Dedifferentiated amniotic fluid mesenchymal stem cell (primary cell): ENCODE results near the gene CDK5RAP2.

ENCODE experiments used
- DNase-seq: peaks from one replicate; pipeline ENCODE4 v3.0.0-alpha.2; 2016; ENCODE audit errors: extremely low spot score

Gene CDK5RAP2

DNA sequence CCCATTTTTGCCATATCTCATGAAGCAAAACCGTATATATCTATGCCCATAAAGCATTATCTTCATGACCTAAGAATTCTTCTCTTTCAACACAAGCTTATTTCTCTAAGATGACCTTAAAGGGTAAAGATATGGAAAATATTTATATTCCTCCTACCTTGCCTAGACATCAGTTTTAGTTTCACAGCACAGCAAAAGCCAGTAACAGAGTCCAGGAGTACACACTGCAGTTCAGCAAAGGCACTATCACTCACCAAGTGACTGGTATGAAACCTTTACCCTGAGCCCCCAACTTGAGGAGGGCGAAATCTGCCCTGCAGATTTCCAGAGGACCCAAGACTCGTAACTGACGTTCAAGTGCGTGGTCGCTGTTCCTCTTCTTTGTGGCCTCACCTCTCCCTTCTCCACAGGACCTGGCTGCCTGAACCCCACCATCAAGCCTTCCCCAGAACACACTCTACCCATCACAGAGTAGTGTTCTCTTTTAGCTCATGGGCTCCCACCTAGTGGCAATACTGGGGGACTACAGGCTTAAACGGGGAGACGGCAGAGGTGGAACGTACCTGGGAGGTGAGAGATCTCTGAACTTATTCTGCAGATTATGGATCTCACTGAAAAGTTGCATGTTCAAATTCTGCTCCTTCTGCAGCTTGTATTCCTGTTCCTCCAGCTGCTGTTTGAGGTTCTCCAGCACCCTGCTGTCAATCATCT lies 141.0 kb downstream of the CDK5RAP2 start:
- no peak for DNase-seq

- DNase-seq, result no peak
Measured at GRCh38 chr9:120438111-120438510, 141.9 kb downstream of the CDK5RAP2 start.

DNA sequence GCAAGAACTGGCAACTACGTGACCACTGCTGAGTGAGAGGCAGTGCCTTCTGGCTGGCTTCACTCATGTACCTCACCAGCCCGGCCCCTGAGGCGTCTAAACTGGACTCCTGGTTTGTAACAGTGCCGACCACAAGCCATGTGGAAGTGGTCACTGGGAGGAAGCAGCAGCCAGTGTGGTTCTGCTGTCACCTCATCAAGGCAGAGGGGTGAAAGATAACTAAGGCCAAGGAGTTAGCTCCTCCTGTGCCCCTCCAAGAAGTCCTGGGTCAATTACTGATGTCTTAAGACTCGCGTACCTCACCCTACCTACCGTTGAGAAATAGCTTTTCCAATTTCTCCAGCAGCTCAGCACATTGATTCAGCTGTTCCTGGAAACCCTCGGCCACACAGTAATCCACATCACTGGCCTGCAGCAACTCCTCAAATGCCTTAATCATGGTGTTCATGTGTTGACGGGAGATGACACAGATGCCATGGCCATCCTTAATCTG lies 142.9 kb downstream of the CDK5RAP2 start:
- no peak for DNase-seq

GRCh38 chr9:120436446-120436845 lies 143.5 kb downstream of the CDK5RAP2 start:
- DNase-seq, result no peak

DNA sequence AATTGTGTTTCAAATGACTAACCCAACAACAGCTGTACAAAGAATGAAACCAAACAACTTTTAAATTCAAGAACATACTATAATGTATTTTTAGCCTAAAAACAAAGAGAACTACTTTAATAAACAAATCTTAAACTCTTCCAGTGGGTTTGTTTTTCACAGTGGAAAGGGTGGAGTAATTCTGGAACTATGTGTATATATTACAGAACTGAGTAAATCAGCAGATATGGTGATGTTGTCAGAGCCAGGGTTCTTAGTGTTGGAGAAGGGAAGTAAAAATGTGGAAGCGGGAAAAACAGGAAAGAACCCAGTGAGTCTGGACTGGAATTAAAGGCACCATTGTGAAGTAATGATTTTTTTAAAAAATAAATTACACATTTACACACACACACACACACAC lies 144.9 kb downstream of the CDK5RAP2 start:
- peak; percentile 60 for DNase-seq

GRCh38 chr9:120434532-120434931 lies 145.4 kb downstream of the CDK5RAP2 start:
- peak; percentile 87 for DNase-seq

- no peak for DNase-seq
Measured at GRCh38 chr9:120433701-120434100, 146.3 kb downstream of the CDK5RAP2 start.

- no peak for DNase-seq
Measured at GRCh38 chr9:120432600-120432999, 147.4 kb downstream of the CDK5RAP2 start.

GRCh38 chr9:120431268-120431667 lies 148.7 kb downstream of the CDK5RAP2 start:
- DNase-seq, result no peak

GRCh38 chr9:120424248-120424647 lies 155.7 kb downstream of the CDK5RAP2 start:
- DNase-seq, result no peak

GRCh38 chr9:120423812-120424211 lies 156.2 kb downstream of the CDK5RAP2 start:
- no peak for DNase-seq

GRCh38 chr9:120421977-120422376 lies 158.0 kb downstream of the CDK5RAP2 start:
- no peak for DNase-seq

GRCh38 chr9:120418315-120418714 lies 161.7 kb downstream of the CDK5RAP2 start:
- DNase-seq, result no peak

GRCh38 chr9:120416781-120417427 lies 163.1 kb downstream of the CDK5RAP2 start:
- no peak for DNase-seq

DNA sequence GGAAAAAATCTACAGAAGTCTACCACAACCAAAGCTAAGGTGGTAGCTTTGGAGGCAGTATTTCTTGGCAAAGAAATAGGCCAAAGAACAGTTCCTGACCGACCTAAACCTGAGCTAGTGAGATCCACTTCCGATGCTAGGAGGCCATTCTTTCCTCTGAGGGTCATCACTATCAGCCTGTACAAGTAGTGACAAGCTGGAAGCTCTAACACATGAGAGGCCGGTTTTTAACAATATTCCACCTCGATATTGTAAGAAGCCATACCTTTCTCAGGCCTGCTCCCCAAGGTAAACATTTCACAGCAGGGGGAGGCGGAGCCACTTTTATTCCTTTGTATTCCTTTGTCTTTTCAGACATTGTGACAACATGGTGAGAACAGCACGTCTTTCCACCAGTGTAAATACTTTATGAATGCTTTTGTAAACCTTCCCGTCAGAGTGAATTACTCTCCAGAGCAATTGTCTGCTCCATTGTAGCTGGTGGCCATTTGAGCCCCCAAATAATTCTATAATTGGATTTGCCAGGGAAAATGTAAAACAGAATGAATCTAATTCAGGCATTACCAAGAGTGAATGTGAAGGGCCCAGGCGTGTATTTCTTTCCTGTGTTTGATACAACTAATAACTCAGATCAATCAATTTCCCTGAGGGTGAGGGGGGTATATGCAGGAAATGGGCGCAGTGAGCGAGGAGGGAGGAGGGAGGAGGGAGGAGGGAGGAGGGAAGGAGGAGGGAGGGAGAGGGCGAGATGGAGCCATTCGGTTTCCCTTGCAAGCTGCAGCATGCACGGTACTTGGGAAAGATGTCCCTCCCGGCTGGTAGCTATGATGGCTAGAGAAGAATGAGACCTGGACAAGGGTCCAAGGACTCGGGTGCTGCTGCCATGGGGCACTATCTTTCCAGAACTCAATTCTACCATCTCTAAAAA lies 166.6 kb downstream of the CDK5RAP2 start:
- DNase-seq, result no peak

GRCh38 chr9:120412425-120412951 lies 167.5 kb downstream of the CDK5RAP2 start:
- peak; percentile 84 for DNase-seq

DNA sequence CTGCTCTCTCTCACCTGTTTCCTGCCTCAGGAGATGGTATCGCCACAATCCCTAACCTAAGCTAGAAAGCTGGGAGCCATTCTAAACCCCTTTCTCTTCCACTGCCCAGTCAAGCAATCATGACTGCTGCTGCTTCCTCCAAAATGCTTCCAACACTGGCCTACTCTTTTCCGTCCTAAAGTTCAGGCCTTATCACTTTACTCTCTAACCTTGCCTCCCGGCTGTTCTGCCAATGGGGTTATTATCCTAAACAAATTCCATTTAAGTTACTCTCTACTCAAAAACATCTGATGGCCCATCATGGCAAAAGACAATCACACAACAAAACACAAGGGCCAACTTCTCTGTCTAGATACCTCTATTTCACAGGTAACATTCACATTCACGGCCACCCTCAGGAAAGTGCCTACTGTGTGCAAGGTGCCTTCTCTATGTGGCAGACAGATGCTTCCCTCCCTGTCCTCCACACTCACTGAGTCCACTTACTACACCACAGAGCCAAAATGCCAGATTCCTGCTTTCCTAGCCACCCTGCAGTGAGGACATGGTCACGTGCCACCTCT lies 168.0 kb downstream of the CDK5RAP2 start:
- no peak for DNase-seq

DNA sequence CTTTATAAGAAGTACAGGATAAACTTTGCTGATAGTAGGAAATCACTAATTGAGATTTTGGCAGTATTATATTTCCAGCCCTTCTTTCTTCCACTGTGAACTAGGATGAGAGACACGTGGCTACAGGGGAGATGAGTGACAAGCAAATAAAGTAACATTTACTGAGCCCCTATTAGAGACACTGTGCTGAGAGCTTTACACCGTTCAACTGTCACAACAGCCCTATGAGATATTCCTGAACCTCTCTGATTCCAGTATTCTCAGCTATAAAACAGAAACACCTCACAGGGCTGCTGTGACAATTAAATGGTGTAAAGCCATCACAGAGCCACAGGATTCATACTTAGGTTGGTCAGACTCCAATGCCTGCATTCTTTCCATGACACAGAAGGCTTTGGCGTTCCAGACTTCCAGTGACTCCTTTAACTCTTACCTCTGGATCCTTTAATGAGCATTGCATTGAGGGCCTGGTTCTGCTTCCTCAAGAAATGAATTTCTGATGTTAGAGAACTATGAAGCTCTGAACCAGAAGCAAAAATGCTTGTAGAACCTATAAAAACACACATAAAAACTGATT lies 169.0 kb downstream of the CDK5RAP2 start:
- DNase-seq, result no peak

DNA sequence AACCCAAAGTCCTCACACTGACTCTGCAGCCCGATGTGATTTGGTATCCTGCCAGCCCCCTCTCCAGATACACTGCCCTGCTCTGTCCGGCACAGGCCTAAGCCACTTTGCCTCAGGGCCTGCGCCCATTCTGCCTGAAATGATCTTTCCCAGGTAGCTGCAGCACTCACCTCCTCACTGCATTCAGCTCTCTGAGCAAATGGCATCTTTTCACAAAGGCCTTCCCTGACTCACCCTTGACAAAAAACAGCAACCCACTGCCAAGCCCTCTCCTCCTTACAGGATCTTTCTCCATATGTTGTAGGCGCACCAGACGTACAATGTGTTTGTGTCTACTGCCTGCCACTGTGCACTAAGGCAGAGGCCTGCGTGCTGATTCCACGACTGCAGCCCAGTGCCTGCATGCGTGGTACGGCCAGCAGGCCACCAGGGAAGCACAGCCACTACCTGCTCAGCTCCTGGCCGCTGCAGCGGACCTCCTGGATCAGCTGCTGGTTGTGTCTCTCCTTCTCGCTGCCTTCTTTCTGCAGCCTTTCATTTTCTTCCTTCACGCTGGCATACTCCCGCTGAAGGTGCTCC lies 171.2 kb downstream of the CDK5RAP2 start:
- DNase-seq, result no peak

GRCh38 chr9:120405860-120406259 lies 174.1 kb downstream of the CDK5RAP2 start:
- DNase-seq, result no peak

DNA sequence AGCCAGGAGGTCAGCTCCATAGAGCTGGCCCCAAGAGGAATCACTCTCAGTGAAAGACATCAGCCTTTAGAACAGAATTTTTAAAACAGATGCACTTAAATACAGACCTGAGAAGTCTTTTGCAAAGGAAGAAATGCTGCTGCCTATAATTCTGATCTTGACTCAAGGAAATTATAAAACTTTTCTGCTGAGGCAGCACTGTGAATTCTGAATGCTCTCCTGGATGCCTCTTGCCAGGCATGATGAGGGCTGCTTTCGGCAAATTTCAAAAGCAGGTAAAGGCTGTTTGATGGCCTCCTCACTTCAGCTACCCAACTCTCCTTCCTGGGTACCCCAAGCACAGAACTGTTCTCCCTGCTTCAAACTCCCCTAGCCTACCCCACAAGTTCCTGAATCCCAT lies 174.8 kb downstream of the CDK5RAP2 start:
- no peak for DNase-seq
